ENCODE results near the gene AURKAIP1.
"Not testable (repeated sequence)": the region's sequence is repeated elsewhere in the genome, so short reads cannot be mapped to it uniquely, and the experiment has no call there.

The AURKAIP1 gene

GRCh38 chr1:1406101-1406820, 31.3 kb upstream of the AURKAIP1 start:
- TF ChIP-seq CTCF (IDR thresholded peaks at IDR 0.05; ENCODE audit: borderline replicate concordance, extremely low read depth, low read length, poor library complexity, severe bottlenecking) (no peak), EZH2 (IDR thresholded peaks at IDR 0.05; ENCODE audit: borderline replicate concordance, low read depth, low read length, severe bottlenecking) (no peak)
- Histone ChIP-seq H3K9ac (ENCODE audit: low read depth, low read length) (peak overlapping the region; percentile 97), H3K36me3 (ENCODE audit: insufficient read depth, low read length) (peaks cover 57% of the 10 kb centered on the region), H3K4me1 (ENCODE audit: insufficient read depth, low read length) (peaks cover 53% of the 10 kb centered on the region), H4K20me1 (ENCODE audit: insufficient read depth, low read length) (peaks cover 34% of the 10 kb centered on the region), H3K79me2 (ENCODE audit: insufficient read depth, low read length) (peaks cover 73% of the 10 kb centered on the region), H2AFZ (ENCODE audit: low read depth, low read length) (peak overlapping the region; percentile 89; the same call in 1 of the 2 replicates), H3K27ac (ENCODE audit: low read length) (peak overlapping the region; percentile 91), H3K9me3 (ENCODE audit: insufficient read depth, low read length, severe bottlenecking) (no peaks in the 10 kb centered on the region), H3K4me2 (ENCODE audit: insufficient read depth, low read length) (peak overlapping the region; percentile 86), H3K27me3 (ENCODE audit: insufficient read depth, low read length, poor library complexity) (no peaks in the 10 kb centered on the region), H3K4me3 (ENCODE audit: low read depth in 1 of 2, low read length in 2 of 2) (peak overlapping the region; percentile 62 to 84; a peak in 3 of 4 replicates)
- DNase-seq (peak; percentile 46), ATAC-seq (ENCODE audit: insufficient read depth, low read depth) (peak; percentile 5; the same call in 2 of the 3 replicates)

GRCh38 chr1:1403653-1404052, 28.6 kb upstream of the AURKAIP1 start:
- Histone ChIP-seq H3K27ac (ENCODE audit: low read length) (no peak overlapping the region), H3K36me3 (ENCODE audit: insufficient read depth, low read length) (peaks cover 71% of the 10 kb centered on the region), H4K20me1 (ENCODE audit: insufficient read depth, low read length) (peaks cover 46% of the 10 kb centered on the region), H3K9me3 (ENCODE audit: insufficient read depth, low read length, severe bottlenecking) (no peaks in the 10 kb centered on the region), H3K4me2 (ENCODE audit: insufficient read depth, low read length) (no peak overlapping the region), H3K4me3 (ENCODE audit: low read depth in 1 of 2, low read length in 2 of 2) (no peak overlapping the region), H3K27me3 (ENCODE audit: insufficient read depth, low read length, poor library complexity) (no peaks in the 10 kb centered on the region), H3K79me2 (ENCODE audit: insufficient read depth, low read length) (peaks cover 90% of the 10 kb centered on the region), H3K4me1 (ENCODE audit: insufficient read depth, low read length) (peaks cover 59% of the 10 kb centered on the region), H2AFZ (ENCODE audit: low read depth, low read length) (no peak overlapping the region), H3K9ac (ENCODE audit: low read depth, low read length) (no peak overlapping the region)
- DNase-seq: no peak
- no peak for ATAC-seq (ENCODE audit: insufficient read depth, low read depth)
- no peak for TF ChIP-seq EZH2 (IDR thresholded peaks at IDR 0.05; ENCODE audit: borderline replicate concordance, low read depth, low read length, severe bottlenecking)
- TF ChIP-seq CTCF (IDR thresholded peaks at IDR 0.05; ENCODE audit: borderline replicate concordance, extremely low read depth, low read length, poor library complexity, severe bottlenecking): no peak

GRCh38 chr1:1402901-1403392, 27.9 kb upstream of the AURKAIP1 start:
- DNase-seq; H3K27me3 ChIP-seq (ENCODE audit: insufficient read depth, low read length, poor library complexity); H3K9ac ChIP-seq (ENCODE audit: low read depth, low read length); ATAC-seq (ENCODE audit: insufficient read depth, low read depth); H3K4me2 ChIP-seq (ENCODE audit: insufficient read depth, low read length); H3K27ac ChIP-seq (ENCODE audit: low read length); H2AFZ ChIP-seq (ENCODE audit: low read depth, low read length); H3K4me3 ChIP-seq (ENCODE audit: low read depth in 1 of 2, low read length in 2 of 2); H3K9me3 ChIP-seq (ENCODE audit: insufficient read depth, low read length, severe bottlenecking): not testable (repeated sequence)
- Histone ChIP-seq H3K79me2 (ENCODE audit: insufficient read depth, low read length) (peaks cover 90% of the 10 kb centered on the region), H3K36me3 (ENCODE audit: insufficient read depth, low read length) (peaks cover 75% of the 10 kb centered on the region), H4K20me1 (ENCODE audit: insufficient read depth, low read length) (peaks cover 45% of the 10 kb centered on the region), H3K4me1 (ENCODE audit: insufficient read depth, low read length) (peaks cover 58% of the 10 kb centered on the region)

- no peaks in the 10 kb centered on the region for H3K9me3 ChIP-seq (ENCODE audit: insufficient read depth, low read length, severe bottlenecking)
- DNase-seq (peak; percentile 55), ATAC-seq (ENCODE audit: insufficient read depth, low read depth) (no peak)
- no peak overlapping the region for H3K9ac ChIP-seq (ENCODE audit: low read depth, low read length)
- peaks cover 90% of the 10 kb centered on the region for H3K79me2 ChIP-seq (ENCODE audit: insufficient read depth, low read length)
- H3K27me3 ChIP-seq (ENCODE audit: insufficient read depth, low read length, poor library complexity): no peaks in the 10 kb centered on the region
- TF ChIP-seq EZH2 (IDR thresholded peaks at IDR 0.05; ENCODE audit: borderline replicate concordance, low read depth, low read length, severe bottlenecking) (no peak), CTCF (IDR thresholded peaks at IDR 0.05; ENCODE audit: borderline replicate concordance, extremely low read depth, low read length, poor library complexity, severe bottlenecking) (peak; percentile 70)
- H3K4me3 ChIP-seq (ENCODE audit: low read depth in 1 of 2, low read length in 2 of 2): no peak overlapping the region
- H3K4me2 ChIP-seq (ENCODE audit: insufficient read depth, low read length): peak overlapping the region; percentile 2; the same call in 1 of the 2 replicates
- H3K36me3 ChIP-seq (ENCODE audit: insufficient read depth, low read length): peaks cover 79% of the 10 kb centered on the region
- H2AFZ ChIP-seq (ENCODE audit: low read depth, low read length): no peak overlapping the region
- H4K20me1 ChIP-seq (ENCODE audit: insufficient read depth, low read length): peaks cover 40% of the 10 kb centered on the region
- H3K27ac ChIP-seq (ENCODE audit: low read length): no peak overlapping the region
- peaks cover 61% of the 10 kb centered on the region for H3K4me1 ChIP-seq (ENCODE audit: insufficient read depth, low read length)
These were observed 27.3 kb upstream of the AURKAIP1 start for GRCh38 chr1:1402072-1402900.
